Pancreas (tissue), 10 donors: ENCODE results near the gene ETNK2. TPM values are rescaled to one million over a fixed set of nuclear protein-coding genes. Genes with fewer than 3 reads are reported as not detected.

Experiments used
- ATAC-seq, 4 donors: fragments of 200-7000 bp; cut with Tn5 transposase; one replicate each; pipeline versions ENCODE4 v1.8.0 to v1.9.1; 2020; ENCODE audit warnings: mild to moderate bottlenecking in 4 of 4, moderate library complexity in 4 of 4
- DNase-seq, 6 donors: peaks; one replicate each; pipeline ENCODE4 v3.0.0-alpha.2; 2020
- FAIRE-seq: peaks from 2 replicates; lab custom pipeline; 2012; peaks lifted over from hg19 to GRCh38; lab: Jason Lieb, UNC
- H3K27ac ChIP-seq, 4 donors: fragments of 200-600 bp; sonication (generic); 1 replicate in 3 of 4; 2 replicates in 1 of 4; pipeline versions ENCODE4 v1.5.0 to v1.8.0; 2020
- H3K27me3 ChIP-seq, 4 donors: fragments of 200-600 bp; one replicate each; pipeline ENCODE4 v1.8.0; 2021
- H3K36me3 ChIP-seq, 3 donors: fragments of 200-600 bp; sonication (generic) in 1 of 3; one replicate each; pipeline versions ENCODE4 v1.5.0 to v1.8.0; 2020 to 2021
- H3K4me1 ChIP-seq, 3 donors: fragments of 200-600 bp; one replicate each; pipeline ENCODE4 v1.8.0; 2021
- H3K4me3 ChIP-seq, 4 donors: fragments of 200-600 bp; sonication (generic) in 2 of 4; one replicate each; pipeline versions ENCODE4 v1.5.0 to v1.8.0; 2020 to 2021
- H3K9me3 ChIP-seq, 4 donors: fragments of 200-600 bp; one replicate each; pipeline ENCODE4 v1.8.0; 2021
- WGBS, 2 donors: extraction: QIAGEN DNeasy Blood & Tissue Kit; methylation state at CpG; one replicate each; pipeline ENCODE4 v1.1.7; 2013; 5-methylcytosine and 5-hydroxymethylcytosine counted together
- intact Hi-C, 3 donors: fragments of 100-400 bp; cut with DNase I; formaldehyde crosslinking; loops; one replicate each; pipeline versions ENCODE4 v1.11.1 to v1.14.2; 2022
- polyA plus RNA-seq, 2 donors: library from polyadenylated mRNA; stranded (reverse); fragments of 200-250 nt; gene quantifications; one replicate each; pipeline ENCODE4 v1.2.3, GENCODE V29; 2013
- total RNA-seq, 6 donors: library from RNA; stranded (reverse); fragmentation: NEBNext Ultra II Directional in 4 of 6; extraction: Animal tissue kit (Norgen Biotek cat#: 25700) in 4 of 6; gene quantifications; one replicate each; pipeline versions ENCODE4 v1.2.1 to v1.2.4, GENCODE V29; 2021 to 2023
- TF ChIP-seq, protein P1 (sequence below), 4 donors: fragments of 200-600 bp; sonication (generic) in 3 of 4; IDR thresholded peaks; one replicate each; pipeline versions ENCODE4 v1.5.0 to v1.8.0; 2021; ENCODE audit warnings: antibody characterized with exemption in 4 of 4
- donor health status: healthy with polysubstance abuse.
- donor health status: DM: no; HTN: no; CAD: no; lungs with moderate emphysema.
- donor health status: DM: no; HTN: no; CAD: no.
- donor health status: control.
- donor health status: control.
- donor health status: Bipolar disorder and iron deficiency.
- donor health status: DM: yes; HTN: yes; CAD: no.
- donor health status: DM: no; HTN: no; CAD: no.
- donor health status: DM: no; HTN: no; CAD: no.
- donor health status: DM: yes; HTN: yes; CAD: no.

The ETNK2 gene
- total and polyA plus RNA-seq, 8 donors = 3.8 to 15.5 (median 6.9) TPM

DNA sequence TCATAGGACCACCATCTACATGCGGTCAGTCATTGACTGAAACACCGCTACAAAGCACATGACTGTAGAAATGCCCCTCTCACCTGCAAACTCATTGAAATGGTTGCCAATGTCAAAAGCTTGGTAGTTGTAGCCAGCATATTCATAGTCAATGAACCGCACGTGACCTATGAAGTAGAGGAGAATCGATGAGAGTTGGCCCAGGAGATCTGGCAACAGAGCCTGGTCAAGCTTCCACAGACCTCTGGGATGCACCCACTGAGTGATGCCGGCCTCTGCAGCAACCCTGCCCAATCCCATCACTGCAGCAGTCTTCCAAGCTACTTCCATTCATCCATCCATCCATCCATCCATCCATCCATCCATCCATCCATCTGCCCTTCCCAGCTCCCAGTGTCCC lies 11.9 kb downstream of the ETNK2 start:
- H3K4me1 ChIP-seq = peaks cover 0 to 4% (median 0%) of the 10 kb centered on the region in 3 donors
- FAIRE-seq (no peak), DNase-seq (no peak), ATAC-seq (no peak)
- H3K27me3 ChIP-seq = no peaks in the 10 kb centered on the region
- no peak overlapping the region for H3K27ac ChIP-seq
- no peaks in the 10 kb centered on the region for H3K9me3 ChIP-seq
- 96 to 97% methylated on average over 6 of the region's 6 CpGs for WGBS, 2 donors
- H3K4me3 ChIP-seq = no peak overlapping the region
- TF ChIP-seq, protein P1, sequence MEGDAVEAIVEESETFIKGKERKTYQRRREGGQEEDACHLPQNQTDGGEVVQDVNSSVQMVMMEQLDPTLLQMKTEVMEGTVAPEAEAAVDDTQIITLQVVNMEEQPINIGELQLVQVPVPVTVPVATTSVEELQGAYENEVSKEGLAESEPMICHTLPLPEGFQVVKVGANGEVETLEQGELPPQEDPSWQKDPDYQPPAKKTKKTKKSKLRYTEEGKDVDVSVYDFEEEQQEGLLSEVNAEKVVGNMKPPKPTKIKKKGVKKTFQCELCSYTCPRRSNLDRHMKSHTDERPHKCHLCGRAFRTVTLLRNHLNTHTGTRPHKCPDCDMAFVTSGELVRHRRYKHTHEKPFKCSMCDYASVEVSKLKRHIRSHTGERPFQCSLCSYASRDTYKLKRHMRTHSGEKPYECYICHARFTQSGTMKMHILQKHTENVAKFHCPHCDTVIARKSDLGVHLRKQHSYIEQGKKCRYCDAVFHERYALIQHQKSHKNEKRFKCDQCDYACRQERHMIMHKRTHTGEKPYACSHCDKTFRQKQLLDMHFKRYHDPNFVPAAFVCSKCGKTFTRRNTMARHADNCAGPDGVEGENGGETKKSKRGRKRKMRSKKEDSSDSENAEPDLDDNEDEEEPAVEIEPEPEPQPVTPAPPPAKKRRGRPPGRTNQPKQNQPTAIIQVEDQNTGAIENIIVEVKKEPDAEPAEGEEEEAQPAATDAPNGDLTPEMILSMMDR (IDR thresholded peaks at IDR 0.05) = no peak
- H3K36me3 ChIP-seq = no peaks in the 10 kb centered on the region
- intact Hi-C loops = no loop called here

GRCh38 chr1:204139088-204139487 lies 12.8 kb downstream of the ETNK2 start:
- Histone ChIP-seq H3K27ac (no peak overlapping the region), H3K27me3 (no peaks in the 10 kb centered on the region), H3K9me3 (no peaks in the 10 kb centered on the region), H3K4me1 (peaks cover 0 to 4% (median 0%) of the 10 kb centered on the region in 3 donors), H3K36me3 (no peaks in the 10 kb centered on the region), H3K4me3 (no peak overlapping the region)
- WGBS, 2 donors = 76 to 82% methylated on average over 2 of the region's 2 CpGs
- no peak for FAIRE-seq
- no peak for DNase-seq
- intact Hi-C loops = no loop called here
- ATAC-seq = no peak
- TF ChIP-seq, protein P1 (IDR thresholded peaks at IDR 0.05) = no peak

- H3K27me3 ChIP-seq = no peaks in the 10 kb centered on the region
- H3K27ac ChIP-seq = no peak overlapping the region
- WGBS, 2 donors = 84 to 92% methylated on average over 2 of the region's 2 CpGs
- no peaks in the 10 kb centered on the region for H3K36me3 ChIP-seq
- TF ChIP-seq, protein P1 (IDR thresholded peaks at IDR 0.05) = no peak
- no peaks in the 10 kb centered on the region for H3K9me3 ChIP-seq
- H3K4me1 ChIP-seq = no peaks in the 10 kb centered on the region
- no peak overlapping the region for H3K4me3 ChIP-seq
- peak in 1 of 6 donors; percentile 54 for DNase-seq
- intact Hi-C loops = no loop called here
- no peak for ATAC-seq
- no peak for FAIRE-seq
These were observed 15.0 kb downstream of the ETNK2 start for GRCh38 chr1:204136814-204137213.

DNA sequence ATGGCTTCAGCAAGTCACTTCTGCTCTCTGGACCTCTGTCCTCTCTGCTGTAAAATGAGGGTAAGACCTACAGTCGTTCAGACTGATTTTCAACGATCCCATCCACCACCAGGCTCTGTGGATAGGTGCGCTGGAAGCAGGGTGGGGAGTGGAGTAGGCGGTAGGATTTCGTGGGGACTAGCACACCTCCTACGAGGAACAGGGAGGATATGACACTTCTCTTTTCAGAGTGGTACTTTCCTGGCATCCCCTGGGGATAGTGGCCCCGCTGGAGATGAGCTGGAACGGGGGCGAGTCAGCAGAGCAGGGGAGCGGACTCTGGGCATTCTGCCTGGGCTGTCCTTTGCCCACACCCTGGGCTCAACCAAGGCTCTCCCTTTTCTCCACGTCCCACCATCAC lies 17.7 kb downstream of the ETNK2 start:
- H3K4me1 ChIP-seq = peaks cover 17 to 20% (median 20%) of the 10 kb centered on the region in 3 donors
- intact Hi-C loops = no loop called here
- TF ChIP-seq, protein P1 (IDR thresholded peaks at IDR 0.05) = no peak
- DNase-seq = peak in 1 of 6 donors; percentile 28
- no peak for ATAC-seq
- no peaks in the 10 kb centered on the region for H3K36me3 ChIP-seq
- H3K27me3 ChIP-seq = no peaks in the 10 kb centered on the region
- no peak overlapping the region for H3K4me3 ChIP-seq
- 79 to 82% methylated on average over 8 to 11 of the region's 11 CpGs for WGBS, 2 donors
- FAIRE-seq = no peak
- no peaks in the 10 kb centered on the region for H3K9me3 ChIP-seq
- H3K27ac ChIP-seq = no peak overlapping the region

DNA sequence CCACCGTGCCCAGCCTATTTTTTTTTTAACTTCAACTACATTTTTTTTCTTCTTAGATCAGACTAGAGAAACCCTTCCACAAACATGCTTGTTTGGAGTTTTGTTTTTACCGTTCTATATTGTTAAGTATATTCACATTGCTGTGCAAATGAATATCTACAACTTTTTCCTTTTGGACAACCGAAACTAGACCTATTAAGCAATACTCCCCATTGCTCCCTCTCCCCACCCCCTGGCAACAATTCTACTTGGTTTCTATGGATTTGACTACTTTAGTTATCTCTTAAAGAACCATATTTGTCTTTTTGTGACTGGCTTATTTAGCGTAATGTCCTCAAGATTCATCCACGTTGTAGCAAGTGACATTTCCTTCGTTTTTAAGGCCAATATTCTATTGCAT lies 19.1 kb downstream of the ETNK2 start:
- H3K36me3 ChIP-seq = no peaks in the 10 kb centered on the region
- no peak for ATAC-seq
- FAIRE-seq = no peak

More for the DNA sequence above, 19.1 kb downstream of the ETNK2 start:
- Histone ChIP-seq H3K27me3 (no peaks in the 10 kb centered on the region), H3K27ac (no peak overlapping the region), H3K9me3 (no peaks in the 10 kb centered on the region), H3K4me1 (peaks cover 17 to 24% (median 24%) of the 10 kb centered on the region in 3 donors), H3K4me3 (no peak overlapping the region)
- DNase-seq = no peak
- intact Hi-C loops = no loop called here
- 85 to 88% methylated on average over 6 of the region's 6 CpGs for WGBS, 2 donors
- TF ChIP-seq, protein P1 (IDR thresholded peaks at IDR 0.05) = no peak
